CD14-positive monocyte (primary cell): ENCODE results near the gene FNDC5. TPM values are rescaled to one million over a fixed set of nuclear protein-coding genes. Genes with fewer than 3 reads are reported as not detected.

Source experiments
- DNase-seq, 3 donors: peaks; one replicate each; pipeline ENCODE4 v3.0.0-alpha.2; 2011 to 2022
- H2AFZ ChIP-seq: 2 replicates; pipeline ENCODE4 v1.6.0; 2012; ENCODE audit warnings: mild to moderate bottlenecking, low read depth, low read length, inconsistent platforms; ENCODE audit not compliant: insufficient read depth, poor library complexity, severe bottlenecking
- H3K27ac ChIP-seq, 2 donors: 1 replicate in 1 of 2; 2 replicates in 1 of 2; pipeline ENCODE4 v1.5.1; 2012 to 2013; ENCODE audit warnings: low read length in 2 of 2, control low read depth in 1 of 2, inconsistent platforms in 1 of 2, low read depth in 1 of 2, mild to moderate bottlenecking in 1 of 2
- H3K27me3 ChIP-seq, 2 donors: one replicate each; pipeline versions ENCODE4 v1.6.0 to v1.6.1; 2011 to 2013; ENCODE audit warnings: low read length in 2 of 2; ENCODE audit not compliant: control insufficient read depth in 2 of 2, insufficient read depth in 2 of 2
- H3K36me3 ChIP-seq, 2 donors: replicated peaks in 1 of 2; 1 replicate in 1 of 2; 2 replicates in 1 of 2; pipeline versions ENCODE4 v1.5.1 to v1.6.1; 2012 to 2013; ENCODE audit warnings: low read length in 2 of 2, control low read depth in 1 of 2, inconsistent platforms in 1 of 2, mild to moderate bottlenecking in 1 of 2; ENCODE audit not compliant: insufficient read depth in 2 of 2, control insufficient read depth in 1 of 2
- H3K4me1 ChIP-seq, 2 donors: 1 replicate in 1 of 2; 2 replicates in 1 of 2; pipeline versions ENCODE4 v1.5.1 to v1.6.1; 2012 to 2013; ENCODE audit warnings: low read length in 2 of 2, control low read depth in 1 of 2, inconsistent platforms in 1 of 2, mild to moderate bottlenecking in 1 of 2, moderate library complexity in 1 of 2; ENCODE audit not compliant: insufficient read depth in 2 of 2, control insufficient read depth in 1 of 2
- H3K4me2 ChIP-seq: replicated peaks from 2 replicates; pipeline ENCODE3; 2012; ENCODE audit warnings: low read length, moderate library complexity, mild to moderate bottlenecking; ENCODE audit not compliant: poor library complexity, severe bottlenecking; ENCODE audit errors: extremely low read depth
- H3K4me3 ChIP-seq, 3 experiments: fragments of 200-600 bp in 1 of 3; sonication (generic) in 1 of 3; replicated peaks in 1 of 3; 1 replicate in 2 of 3; 2 replicates in 1 of 3; pipeline ENCODE4 v1.5.1; 2011 to 2013; ENCODE audit warnings: low read length in 3 of 3, mild to moderate bottlenecking in 3 of 3, control low read depth in 2 of 3, low read depth in 2 of 3, inconsistent platforms in 1 of 3, moderate library complexity in 1 of 3
- H3K79me2 ChIP-seq: 2 replicates; pipeline ENCODE4 v1.6.0; 2012; ENCODE audit warnings: mild to moderate bottlenecking, control low read depth, inconsistent platforms, low read length, moderate library complexity; ENCODE audit not compliant: insufficient read depth
- H3K9ac ChIP-seq: 2 replicates; pipeline ENCODE4 v1.6.0; 2017; ENCODE audit warnings: low read length, mild to moderate bottlenecking; ENCODE audit not compliant: insufficient read depth, poor library complexity, severe bottlenecking
- H3K9me3 ChIP-seq, 2 donors: replicated peaks in 1 of 2; 1 replicate in 1 of 2; 2 replicates in 1 of 2; pipeline versions ENCODE4 v1.5.1 to v1.6.1; 2012 to 2013; ENCODE audit warnings: low read length in 2 of 2, control low read depth in 1 of 2; ENCODE audit not compliant: control insufficient read depth in 1 of 2, insufficient read depth in 1 of 2
- H4K20me1 ChIP-seq: 2 replicates; pipeline ENCODE4 v1.6.0; 2012; ENCODE audit warnings: mild to moderate bottlenecking, low read length, control low read depth, moderate library complexity; ENCODE audit not compliant: insufficient read depth
- H3K27ac Mint-ChIP-seq, 7 donors: one replicate each; pipeline ENCODE4 v1.8.0; 2020; ENCODE audit warnings: mild to moderate bottlenecking in 7 of 7, mixed read lengths in 7 of 7, moderate library complexity in 6 of 7, inconsistent platforms in 2 of 7
- H3K27me3 Mint-ChIP-seq, 3 donors: one replicate each; pipeline ENCODE4 v1.8.0; 2021 to 2022; ENCODE audit warnings: low read depth in 3 of 3, mild to moderate bottlenecking in 3 of 3, mixed read lengths in 3 of 3, moderate library complexity in 3 of 3, inconsistent platforms in 1 of 3
- H3K36me3 Mint-ChIP-seq, 2 donors: one replicate each; pipeline ENCODE4 v1.8.0; 2020; ENCODE audit warnings: mixed read lengths in 2 of 2, inconsistent platforms in 1 of 2, mild to moderate bottlenecking in 1 of 2
- H3K4me1 Mint-ChIP-seq: one replicate; pipeline ENCODE4 v1.8.0; 2020; ENCODE audit warnings: mild to moderate bottlenecking, mixed read lengths
- H3K4me3 Mint-ChIP-seq, 2 donors: one replicate each; pipeline ENCODE4 v1.8.0; 2020; ENCODE audit warnings: mild to moderate bottlenecking in 2 of 2, mixed read lengths in 2 of 2, moderate library complexity in 1 of 2
- H3K9me3 Mint-ChIP-seq, 7 donors: one replicate each; pipeline ENCODE4 v1.8.0; 2020 to 2022; ENCODE audit warnings: mixed read lengths in 7 of 7, mild to moderate bottlenecking in 6 of 7, moderate library complexity in 6 of 7, inconsistent platforms in 2 of 7
- CTCF ChIP-seq: fragments of 200-600 bp; IDR thresholded peaks from one replicate; pipeline ENCODE4 v1.8.0; 2022; ENCODE audit warnings: antibody characterized with exemption, mild to moderate bottlenecking
- WGBS: methylation state at CpG from one replicate; pipeline ENCODE4 v1.1.5; 2013; ENCODE audit warnings: missing lambda C conversion rate; ENCODE audit not compliant: insufficient coverage; 5-methylcytosine and 5-hydroxymethylcytosine counted together
- intact Hi-C, 2 donors: fragments of 100-400 bp; cut with micrococcal nuclease; formaldehyde crosslinking; loops; one replicate each; pipeline versions ENCODE4 v1.15.0 to v1.15.1; 2023
- polyA plus RNA-seq, 3 donors: library from polyadenylated mRNA; depleted of rRNA in 1 of 3; unstranded in 2 of 3; stranded (reverse) in 1 of 3; fragments of 300-500 nt in 2 of 3; fragments of >200 nt in 1 of 3; fragmentation: Illumina TruSeq in 2 of 3; gene quantifications; 1 replicate in 2 of 3; 2 replicates in 1 of 3; pipeline ENCODE4 v1.2.3, GENCODE V29; 2012 to 2021

The FNDC5 gene
- polyA plus RNA-seq, 3 donors, result not detected

- intact Hi-C loops, result no loop called here
- no peak overlapping the region for H3K4me3 Mint-ChIP-seq
These were observed 40.4 kb downstream of the FNDC5 start for GRCh38 chr1:32830092-32830852.

GRCh38 chr1:32828341-32828740 is 42.4 kb downstream of the FNDC5 start:
- Histone ChIP-seq H3K4me2 (no peak overlapping the region), H3K4me3 (no peak overlapping the region), H4K20me1 (no peaks in the 10 kb centered on the region), H2AFZ (no peak overlapping the region), H3K9ac (no peak overlapping the region), H3K36me3 (peaks cover 74 to 84% of the 10 kb centered on the region in 2 donors), H3K4me1 (peaks cover 0 to 2% of the 10 kb centered on the region in 2 donors), H3K9me3 (no peaks in the 10 kb centered on the region), H3K79me2 (peaks cover 4% of the 10 kb centered on the region), H3K27ac (no peak overlapping the region), H3K27me3 (no peaks in the 10 kb centered on the region)
- no peak for TF ChIP-seq CTCF
- Mint-ChIP-seq H3K9me3 (no peaks in the 10 kb centered on the region), H3K36me3 (peaks cover 70 to 75% of the 10 kb centered on the region in 2 donors), H3K27ac (no peak overlapping the region), H3K4me1 (peaks cover 7% of the 10 kb centered on the region), H3K4me3 (no peak overlapping the region), H3K27me3 (no peaks in the 10 kb centered on the region)
- DNase-seq, result no peak
- intact Hi-C loops, result no loop called here
- no CpG with 5 or more reads among the region's 7 CpGs for WGBS

More at GRCh38 chr1:32830092-32830852, 40.4 kb downstream of the FNDC5 start:
- no peak for TF ChIP-seq CTCF
- no peak overlapping the region for H3K4me3 ChIP-seq
- Mint-ChIP-seq H3K36me3 (peaks cover 79 to 81% of the 10 kb centered on the region in 2 donors), H3K4me1 (no peaks in the 10 kb centered on the region), H3K27ac (no peak overlapping the region), H3K9me3 (no peaks in the 10 kb centered on the region), H3K27me3 (no peaks in the 10 kb centered on the region)
- peaks cover 0 to under 1% of the 10 kb centered on the region in 2 donors for H3K4me1 ChIP-seq
- no peak overlapping the region for H3K9ac ChIP-seq
- peaks cover 89 to 94% of the 10 kb centered on the region in 2 donors for H3K36me3 ChIP-seq
- H3K27ac ChIP-seq, result no peak overlapping the region
- DNase-seq, result no peak
- no peaks in the 10 kb centered on the region for H3K27me3 ChIP-seq
- H3K9me3 ChIP-seq, result no peaks in the 10 kb centered on the region
- no peaks in the 10 kb centered on the region for H3K79me2 ChIP-seq
- no peak overlapping the region for H2AFZ ChIP-seq
- 92% methylated on average over 2 of the region's 6 CpGs for WGBS
- no peaks in the 10 kb centered on the region for H4K20me1 ChIP-seq
- no peak overlapping the region for H3K4me2 ChIP-seq
